HEK293 (cell line): ENCODE results near the gene C19orf33.

ENCODE experiments used
- CTCF ChIA-PET: fragments of 350-600 bp; formaldehyde crosslinking; extraction: SDS; loops from one replicate; lab custom pipeline; 2021; ENCODE audit warnings: antibody characterized with exemption; lab: Yijun Ruan, JAX
- POLR2A ChIA-PET: fragments of 300-600 bp; formaldehyde crosslinking; extraction: SDS; loops from one replicate; lab custom pipeline; 2020; ENCODE audit warnings: antibody characterized with exemption, inconsistent platforms; lab: Yijun Ruan, JAX
- H3K27ac ChIP-seq: fragments of 200-500 bp; sonication (Bioruptor generic); 2 replicates; pipeline ENCODE4 v1.5.1; 2014; ENCODE audit warnings: low read depth, low read length, control low read depth, inconsistent platforms; ENCODE audit errors: extremely low read depth
- H3K36me3 ChIP-seq, 2 experiments: fragments of 200-500 bp in 1 of 2; sonication (Bioruptor generic) in 1 of 2; 1 replicate in 1 of 2; 2 replicates in 1 of 2; pipeline ENCODE4 v1.5.1; 2014 to 2017; ENCODE audit warnings: inconsistent platforms in 2 of 2, low read length in 2 of 2; ENCODE audit not compliant: control insufficient read depth in 2 of 2, insufficient read depth in 1 of 2
- H3K4me1 ChIP-seq: fragments of 200-500 bp; sonication (Bioruptor generic); 2 replicates; pipeline ENCODE4 v1.5.1; 2014; ENCODE audit warnings: mild to moderate bottlenecking, low read length, inconsistent platforms; ENCODE audit not compliant: control insufficient read depth, insufficient read depth
- H3K4me3 ChIP-seq: 2 replicates; pipeline ENCODE4 v1.5.1; 2011; ENCODE audit warnings: low read depth, mild to moderate bottlenecking, control low read depth, low read length, moderate library complexity
- H3K9me3 ChIP-seq: fragments of 200-500 bp; sonication (Bioruptor generic); 2 replicates; pipeline ENCODE4 v1.5.1; 2014; ENCODE audit warnings: low read depth, low read length, inconsistent platforms; ENCODE audit not compliant: control insufficient read depth, insufficient read depth
- OSR2 ChIP-seq: fragments of 450-650 bp; formaldehyde crosslinking; IDR thresholded peaks from 2 replicates; pipeline ENCODE4 v1.5.1; 2016; ENCODE audit warnings: missing biosample characterization, missing genetic modification characterization
- PBX3 ChIP-seq: sonication (generic); formaldehyde crosslinking; IDR thresholded peaks from 2 replicates; pipeline ENCODE4 v1.8.1; 2022; ENCODE audit warnings: mild to moderate bottlenecking, moderate library complexity, missing genetic modification reagents
- PRDM1 ChIP-seq: fragments of 450-650 bp; formaldehyde crosslinking; IDR thresholded peaks from 2 replicates; pipeline ENCODE4; 2016; ENCODE audit warnings: missing biosample characterization, missing genetic modification characterization
- PRDM6 ChIP-seq: fragments of 450-650 bp; formaldehyde crosslinking; IDR thresholded peaks from 2 replicates; pipeline ENCODE4 v1.5.1; 2017; ENCODE audit warnings: missing biosample characterization, missing genetic modification characterization
- WT1 ChIP-seq: fragments of 450-650 bp; formaldehyde crosslinking; IDR thresholded peaks from 2 replicates; pipeline ENCODE4 v1.5.1; 2016; ENCODE audit warnings: missing biosample characterization, missing genetic modification characterization
- ZNF155 ChIP-seq: fragments of 450-650 bp; formaldehyde crosslinking; IDR thresholded peaks from 2 replicates; pipeline ENCODE4 v1.5.1; 2016; ENCODE audit warnings: missing biosample characterization, missing genetic modification characterization
- ZNF280D ChIP-seq: fragments of 450-650 bp; formaldehyde crosslinking; IDR thresholded peaks from 2 replicates; pipeline ENCODE4 v1.5.1; 2016; ENCODE audit warnings: missing biosample characterization, missing genetic modification characterization
- ZNF362 ChIP-seq: fragments of 450-650 bp; formaldehyde crosslinking; IDR thresholded peaks from 2 replicates; pipeline ENCODE4 v1.5.1; 2016; ENCODE audit warnings: missing biosample characterization, missing genetic modification characterization
- ZNF510 ChIP-seq: fragments of 450-650 bp; formaldehyde crosslinking; IDR thresholded peaks from 2 replicates; pipeline ENCODE4 v1.5.1; 2018; ENCODE audit warnings: mild to moderate bottlenecking, missing genetic modification characterization, missing biosample characterization; ENCODE audit not compliant: insufficient replicate concordance
- ZNF585B ChIP-seq: fragments of 450-650 bp; formaldehyde crosslinking; IDR thresholded peaks from 2 replicates; pipeline ENCODE4 v1.5.1; 2016; ENCODE audit warnings: missing biosample characterization, missing genetic modification characterization
- ZSCAN30 ChIP-seq: fragments of 450-650 bp; IDR thresholded peaks from 2 replicates; pipeline ENCODE4 v1.5.1; 2018; ENCODE audit warnings: missing biosample characterization, mild to moderate bottlenecking, missing genetic modification characterization, moderate library complexity

The C19orf33 gene

GRCh38 chr19:38329651-38330050, 25.6 kb downstream of the C19orf33 start (continued):
- TF ChIP-seq PRDM1 (no peak), ZNF155 (tag by site-specific recombination) (no peak)

GRCh38 chr19:38331728-38332127, 27.7 kb downstream of the C19orf33 start:
- POLR2A ChIA-PET, result no interaction called here
- Histone ChIP-seq H3K36me3 (no peaks in the 10 kb centered on the region; a peak in 1 of 3 replicates), H3K27ac (no peak overlapping the region), H3K4me1 (no peaks in the 10 kb centered on the region), H3K9me3 (no peaks in the 10 kb centered on the region), H3K4me3 (no peak overlapping the region)
- CTCF ChIA-PET, result interaction anchor here (1.0 to 9.9 kb wide), 7 partner anchors 12 to 430 kb away, joined by 3 to 183 read pairs (median 6); partner anchors contain the start of gene KCNK6
- TF ChIP-seq ZSCAN30 (tag by site-specific recombination) (0 out of 2 replicates have a peak, but pooled peaks have one; percentile 38), WT1 (tag by site-specific recombination) (no peak), ZNF280D (0 out of 2 replicates have a peak, but pooled peaks have one; percentile 52), PRDM6 (no peak), ZNF585B (tag by site-specific recombination) (no peak)

- POLR2A ChIA-PET, result interaction anchor here (1.3 kb wide), 1 partner anchor 55 kb away, joined by 7 read pairs; the partner anchor contains the start of gene GGN
- H3K4me1 ChIP-seq, result peaks cover 6% of the 10 kb centered on the region
- no peaks in the 10 kb centered on the region; a peak in 1 of 3 replicates for H3K36me3 ChIP-seq
- H3K9me3 ChIP-seq, result no peaks in the 10 kb centered on the region
- no peak overlapping the region for H3K27ac ChIP-seq
- TF ChIP-seq OSR2 (tag by site-specific recombination) (no peak), ZNF362 (tag by site-specific recombination) (peak; percentile 83; the same call in 1 of the 2 replicates), ZNF510 (tag by site-specific recombination) (no peak), PBX3 (CRISPR knock-in tag) (no peak)
- TF ChIP-seq, all 188 proteins: peak for 1
- CTCF ChIA-PET, result interaction anchor here (1.8 to 9.9 kb wide), 4 partner anchors 89 to 431 kb away, joined by 6 to 183 read pairs (median 56); no protein-coding TSS in a partner anchor
- no peak overlapping the region for H3K4me3 ChIP-seq
These were observed 29.2 kb downstream of the C19orf33 start for GRCh38 chr19:38333245-38333644.
